ENCODE results near the gene CHPF.
A peak's percentile ranks its signal among the peaks of the same experiment; 100 is the strongest.

CHPF gene

GRCh38 chr2:219571311-219572236 lies 28.0 kb upstream of the CHPF start, which contains the start of gene OBSL1:
OBSL1 (minus strand) TSS chr2:219571539; CDS start chr2:219571232, 307 bp downstream.
- peak; percentile 86 to 91 for DNase-seq
- TF ChIP-seq GATA1 (IDR thresholded peaks at IDR 0.05; ENCODE audit: low read depth, low read length): no peak
- no peak for TF ChIP-seq POLR2A (IDR thresholded peaks at IDR 0.05; ENCODE audit: low read length)

DNA sequence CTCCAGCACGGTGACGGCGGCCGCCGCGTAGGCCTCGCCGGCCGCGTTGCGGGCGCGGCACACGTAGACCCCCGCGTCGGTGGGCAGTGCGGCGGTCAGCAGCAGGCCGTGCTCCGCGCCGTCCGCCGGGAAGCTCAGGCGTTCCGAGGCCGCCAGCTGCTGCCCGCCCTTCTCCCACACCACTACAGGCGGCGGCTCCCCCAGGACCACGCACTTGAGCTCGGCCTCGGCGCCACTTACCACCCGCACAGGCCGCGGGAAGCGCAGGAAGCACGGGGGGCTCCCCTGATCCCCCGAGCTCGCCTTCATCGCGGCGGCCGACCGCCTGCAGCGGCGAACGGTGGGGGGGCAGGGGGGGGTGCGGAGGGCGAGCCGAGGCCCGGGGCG lies 27.3 kb upstream of the CHPF start:
- TF ChIP-seq GATA1 (IDR thresholded peaks at IDR 0.05; ENCODE audit: low read depth, low read length): no peak
- TF ChIP-seq POLR2A (IDR thresholded peaks at IDR 0.05; ENCODE audit: low read length): no peak
- peak; percentile 42 to 48 for DNase-seq

DNA sequence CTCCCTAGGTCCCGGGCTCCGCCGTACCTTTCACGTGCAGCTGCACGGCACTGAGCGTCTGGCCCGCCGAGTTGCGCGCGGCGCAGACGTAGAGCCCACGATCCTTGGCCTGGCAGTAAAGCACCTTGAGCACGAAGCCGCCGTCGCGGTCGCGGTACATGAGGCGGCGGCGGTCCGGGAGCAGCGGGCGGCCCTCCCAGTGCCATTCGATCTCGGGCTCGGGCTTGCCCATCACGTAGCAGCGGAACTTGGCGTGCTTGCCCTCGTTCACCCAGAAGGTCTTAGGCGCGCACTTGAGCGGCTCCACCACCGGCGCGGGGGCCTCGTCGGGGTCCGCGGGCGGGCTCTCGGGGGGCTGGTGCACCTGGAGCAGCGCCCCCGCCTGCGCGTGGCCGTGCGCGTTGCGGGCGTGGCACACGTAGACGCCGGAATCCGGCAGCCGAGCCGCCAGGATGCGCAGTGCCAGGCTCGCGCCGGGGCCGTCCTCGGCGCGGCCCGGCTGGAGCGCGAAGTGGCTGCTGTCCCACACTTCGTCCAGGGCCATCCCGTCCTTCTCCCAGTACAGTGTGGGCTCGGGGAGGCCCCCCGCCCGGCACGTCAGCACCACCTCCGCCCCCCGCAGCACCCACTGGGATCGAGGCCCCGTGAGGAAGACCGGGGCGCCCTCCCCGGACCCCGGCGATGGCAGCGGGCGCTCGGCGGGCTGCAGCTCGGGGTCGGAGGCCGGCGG lies 26.8 kb upstream of the CHPF start:
- peak; percentile 42 to 43 for DNase-seq
- TF ChIP-seq GATA1 (IDR thresholded peaks at IDR 0.05; ENCODE audit: low read depth, low read length) (no peak), POLR2A (IDR thresholded peaks at IDR 0.05; ENCODE audit: low read length) (no peak)

- DNase-seq: no peak
- TF ChIP-seq GATA1 (IDR thresholded peaks at IDR 0.05; ENCODE audit: low read depth, low read length) (no peak), POLR2A (IDR thresholded peaks at IDR 0.05; ENCODE audit: low read length) (no peak)
Observed at GRCh38 chr2:219569635-219570034, 26.0 kb upstream of the CHPF start.

- TF ChIP-seq POLR2A (IDR thresholded peaks at IDR 0.05; ENCODE audit: low read length) (no peak), GATA1 (IDR thresholded peaks at IDR 0.05; ENCODE audit: low read depth, low read length) (no peak)
- no peak for DNase-seq
Observed at GRCh38 chr2:219569041-219569440, 25.4 kb upstream of the CHPF start.

DNA sequence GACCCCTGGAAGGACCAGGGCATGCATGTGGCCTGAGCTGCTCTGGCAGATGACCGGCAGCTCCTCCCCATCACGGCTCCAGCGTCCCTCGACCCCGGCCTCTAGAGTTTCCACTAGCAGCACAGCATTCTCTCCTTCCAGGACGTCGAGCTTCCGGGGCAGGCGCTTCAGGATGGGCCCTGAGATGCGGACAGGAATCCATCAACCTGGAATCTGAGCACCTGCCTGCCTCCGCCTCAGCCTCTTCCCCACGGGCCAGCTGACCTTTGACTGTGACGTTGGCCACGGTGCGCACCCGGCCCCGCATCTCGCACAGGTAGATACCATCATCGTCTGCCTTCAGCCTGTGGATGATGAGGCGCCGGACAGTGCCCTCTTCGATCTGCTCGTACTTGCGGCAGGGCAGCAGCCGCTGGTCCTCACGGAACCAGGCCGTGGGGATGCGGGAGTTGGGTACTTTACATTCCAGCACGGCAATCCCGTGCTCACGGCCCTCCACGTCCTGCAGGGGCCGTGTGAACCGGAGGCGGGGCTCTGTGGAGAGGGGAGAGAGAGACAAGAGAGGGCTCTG lies 24.3 kb upstream of the CHPF start:
- TF ChIP-seq GATA1 (IDR thresholded peaks at IDR 0.05; ENCODE audit: low read depth, low read length): no peak
- TF ChIP-seq POLR2A (IDR thresholded peaks at IDR 0.05; ENCODE audit: low read length): no peak
- DNase-seq: no peak

- TF ChIP-seq GATA1 (IDR thresholded peaks at IDR 0.05; ENCODE audit: low read depth, low read length) (no peak), POLR2A (IDR thresholded peaks at IDR 0.05; ENCODE audit: low read length) (no peak)
- DNase-seq: no peak
Observed at GRCh38 chr2:219567131-219567530, 23.5 kb upstream of the CHPF start.

- TF ChIP-seq POLR2A (IDR thresholded peaks at IDR 0.05; ENCODE audit: low read length) (no peak), GATA1 (IDR thresholded peaks at IDR 0.05; ENCODE audit: low read depth, low read length) (no peak)
- no peak for DNase-seq
Observed at GRCh38 chr2:219566640-219567039, 23.0 kb upstream of the CHPF start.

DNA sequence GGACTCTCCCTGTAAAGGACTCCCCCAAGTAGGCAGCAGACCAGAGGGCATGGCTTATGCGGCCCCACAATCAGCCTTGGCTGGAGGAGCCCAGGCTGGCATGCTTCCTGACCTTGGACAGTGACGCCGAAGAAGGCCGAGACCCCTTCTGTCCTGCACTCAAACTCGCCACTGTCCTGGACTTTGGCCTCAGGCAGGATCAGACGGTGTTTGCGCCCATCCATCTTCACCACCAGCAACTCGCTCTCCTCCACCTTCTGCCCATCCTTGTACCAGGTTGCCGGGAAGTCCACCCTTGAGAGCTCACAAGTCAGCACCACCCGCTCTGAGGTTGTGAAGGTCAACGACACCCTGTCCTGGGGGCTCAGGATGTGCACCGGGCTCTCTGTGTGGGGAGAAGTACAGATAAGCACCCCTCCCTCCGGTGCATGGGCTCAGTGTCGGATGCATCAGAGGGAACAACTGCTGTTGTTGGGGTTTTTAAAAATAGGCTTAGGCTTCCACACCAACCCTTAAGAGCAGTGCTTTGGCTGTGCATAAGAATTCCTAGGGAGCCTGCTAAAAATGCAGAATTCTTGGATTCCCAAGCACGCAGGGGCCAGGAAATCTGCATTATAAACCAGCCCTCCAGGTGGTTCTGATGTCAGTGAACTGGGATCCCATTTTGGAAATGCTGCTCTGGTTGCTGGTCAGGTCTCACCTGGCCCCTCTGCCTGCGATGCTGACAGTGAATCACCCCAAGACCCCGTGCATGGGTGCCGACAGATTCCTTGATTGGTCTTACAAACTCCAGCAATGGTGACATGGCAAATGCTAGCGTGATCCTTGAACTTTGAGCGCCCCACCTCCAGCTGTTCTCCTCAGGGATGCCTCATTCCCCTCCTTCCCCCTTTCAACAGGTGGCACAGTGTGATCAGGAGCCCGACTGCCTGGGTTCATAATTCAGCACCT lies 21.8 kb upstream of the CHPF start:
- DNase-seq: no peak
- no peak for TF ChIP-seq GATA1 (IDR thresholded peaks at IDR 0.05; ENCODE audit: low read depth, low read length)
- TF ChIP-seq POLR2A (IDR thresholded peaks at IDR 0.05; ENCODE audit: low read length): no peak

DNA sequence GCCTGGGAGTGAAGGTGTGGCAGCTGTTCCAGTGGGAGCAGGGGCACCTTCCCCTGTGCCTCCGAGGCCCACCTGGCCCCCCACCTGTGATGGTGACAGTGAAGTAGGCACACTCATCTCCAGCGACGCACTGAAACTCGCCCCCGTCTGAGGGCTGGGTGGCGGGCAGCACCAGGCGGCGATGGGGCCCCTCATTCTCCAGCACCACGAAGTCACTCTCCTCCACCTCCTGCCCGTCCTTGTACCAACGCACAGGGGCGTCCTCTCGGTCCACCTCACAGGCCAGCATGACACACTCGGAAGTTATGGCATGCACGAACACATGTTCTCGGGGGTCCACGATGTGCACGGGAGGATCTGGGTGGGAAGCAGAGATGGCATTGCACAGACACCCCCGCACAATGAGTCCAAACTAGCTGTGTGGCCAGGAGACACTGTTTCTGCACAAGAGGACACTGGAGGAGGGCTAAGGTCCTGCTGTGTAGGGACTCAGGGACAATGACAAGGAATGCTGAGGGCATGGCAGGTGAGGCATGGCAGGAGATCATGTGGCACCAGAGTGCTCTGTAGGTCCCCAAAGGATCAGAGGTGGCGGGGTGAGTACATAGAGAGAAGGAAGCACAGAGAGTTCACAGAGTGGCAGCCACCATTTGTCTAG lies 19.8 kb upstream of the CHPF start:
- DNase-seq: no peak
- TF ChIP-seq POLR2A (IDR thresholded peaks at IDR 0.05; ENCODE audit: low read length): no peak
- no peak for TF ChIP-seq GATA1 (IDR thresholded peaks at IDR 0.05; ENCODE audit: low read depth, low read length)

DNA sequence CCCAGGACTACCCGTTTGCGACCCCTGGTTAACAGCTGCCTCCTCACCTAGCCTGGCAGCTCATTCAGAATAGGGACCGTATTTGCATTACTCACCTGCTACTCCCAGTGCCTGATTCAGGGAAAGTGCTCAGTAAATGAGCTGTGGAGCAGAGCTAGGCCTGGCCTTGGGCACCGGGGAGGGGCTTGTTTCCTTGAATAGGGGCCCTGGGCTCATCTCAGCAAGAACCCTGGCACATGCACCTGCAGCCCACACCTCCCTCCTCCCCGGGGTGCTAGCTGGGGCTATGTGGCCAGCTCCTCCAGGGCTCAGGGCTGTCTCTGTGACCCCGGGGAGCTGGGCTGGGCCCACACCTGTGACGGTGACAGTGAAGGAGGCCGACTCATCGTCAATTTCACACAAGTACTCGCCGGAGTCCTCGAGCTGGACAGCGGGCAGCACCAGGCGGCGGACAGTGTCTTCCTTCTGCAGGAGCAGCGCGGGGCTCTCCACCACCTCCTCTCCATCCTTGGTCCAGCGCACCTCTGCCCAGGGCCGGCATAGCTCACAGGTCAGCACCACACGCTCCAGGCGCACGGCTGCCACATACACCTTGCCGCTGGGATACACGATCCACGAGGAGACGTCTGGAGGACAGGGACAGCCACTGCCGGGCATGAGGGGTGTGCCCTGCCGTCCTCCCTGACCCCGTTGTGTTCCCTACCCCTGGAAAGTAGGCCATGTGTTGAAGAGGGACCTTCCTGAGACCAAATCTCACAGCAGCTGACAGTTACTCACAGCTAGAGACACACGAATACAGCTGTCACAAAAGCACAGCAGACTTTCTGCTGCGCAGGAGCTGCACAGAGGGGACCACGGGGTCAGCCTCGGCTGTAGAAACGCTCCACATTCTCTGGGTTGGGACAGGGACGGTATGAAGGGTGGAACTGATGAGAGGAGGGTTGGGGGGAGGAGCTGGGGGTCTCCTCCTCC lies 18.7 kb upstream of the CHPF start:
- DNase-seq: no peak
- no peak for TF ChIP-seq GATA1 (IDR thresholded peaks at IDR 0.05; ENCODE audit: low read depth, low read length)
- no peak for TF ChIP-seq POLR2A (IDR thresholded peaks at IDR 0.05; ENCODE audit: low read length)

All from erythroblast (primary cell).